Measurements from ENCODE around the gene FSIP1. TPM values are rescaled to one million over a fixed set of nuclear protein-coding genes. Genes with fewer than 3 reads are reported as not detected.

Gene FSIP1
- total RNA-seq, 1 donor from 2014 or later, result 2.5 TPM

DNA sequence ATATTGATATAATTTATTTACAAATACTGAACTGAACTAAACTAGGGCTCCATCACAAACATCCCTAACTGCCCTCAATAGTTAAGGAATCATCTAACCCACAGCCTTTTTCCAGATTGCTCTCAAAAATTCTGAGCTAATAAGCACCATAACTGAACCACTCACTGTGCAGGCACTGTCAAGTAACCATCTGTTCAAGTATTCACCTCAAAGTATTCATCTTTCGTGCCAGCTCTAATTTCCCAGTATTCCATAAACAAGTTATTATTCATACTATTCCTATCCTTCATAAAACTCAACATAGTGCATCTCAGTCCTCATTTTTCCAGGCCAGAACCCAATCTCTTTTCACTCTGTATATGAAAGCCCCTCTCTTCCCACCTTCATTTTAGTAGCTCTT is 160.7 kb downstream of the FSIP1 start:
- Histone ChIP-seq H3K9ac (no peak overlapping the region), H3K79me2 (ENCODE audit: low read depth) (no peaks in the 10 kb centered on the region), H3K27me3 (no peaks in the 10 kb centered on the region), H3K9me3 (ENCODE audit: low read depth) (no peaks in the 10 kb centered on the region), H3K27ac (no peak overlapping the region), H3K36me3 (no peaks in the 10 kb centered on the region), H3K4me2 (no peak overlapping the region), H3K4me3 (no peak overlapping the region), H2AFZ (replicated peaks) (no peak overlapping the region), H4K20me1 (ENCODE audit: low read depth) (no peaks in the 10 kb centered on the region), H3F3A (ENCODE audit: low read depth) (no peaks in the 10 kb centered on the region), H3K4me1 (no peaks in the 10 kb centered on the region)
- H3K4me3 Mint-ChIP-seq, result no peak overlapping the region
- TF ChIP-seq EZH2phosphoT487 (IDR thresholded peaks at IDR 0.05) (no peak), EZH2 (IDR thresholded peaks at IDR 0.05) (no peak)
- TF ChIP-seq, protein P1, sequence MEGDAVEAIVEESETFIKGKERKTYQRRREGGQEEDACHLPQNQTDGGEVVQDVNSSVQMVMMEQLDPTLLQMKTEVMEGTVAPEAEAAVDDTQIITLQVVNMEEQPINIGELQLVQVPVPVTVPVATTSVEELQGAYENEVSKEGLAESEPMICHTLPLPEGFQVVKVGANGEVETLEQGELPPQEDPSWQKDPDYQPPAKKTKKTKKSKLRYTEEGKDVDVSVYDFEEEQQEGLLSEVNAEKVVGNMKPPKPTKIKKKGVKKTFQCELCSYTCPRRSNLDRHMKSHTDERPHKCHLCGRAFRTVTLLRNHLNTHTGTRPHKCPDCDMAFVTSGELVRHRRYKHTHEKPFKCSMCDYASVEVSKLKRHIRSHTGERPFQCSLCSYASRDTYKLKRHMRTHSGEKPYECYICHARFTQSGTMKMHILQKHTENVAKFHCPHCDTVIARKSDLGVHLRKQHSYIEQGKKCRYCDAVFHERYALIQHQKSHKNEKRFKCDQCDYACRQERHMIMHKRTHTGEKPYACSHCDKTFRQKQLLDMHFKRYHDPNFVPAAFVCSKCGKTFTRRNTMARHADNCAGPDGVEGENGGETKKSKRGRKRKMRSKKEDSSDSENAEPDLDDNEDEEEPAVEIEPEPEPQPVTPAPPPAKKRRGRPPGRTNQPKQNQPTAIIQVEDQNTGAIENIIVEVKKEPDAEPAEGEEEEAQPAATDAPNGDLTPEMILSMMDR (IDR thresholded peaks at IDR 0.05), result no peak
- H3K27ac Mint-ChIP-seq, result no peak overlapping the region
- H3K27me3 Mint-ChIP-seq (ENCODE audit: insufficient read depth, low read depth), result peaks cover 2% of the 10 kb centered on the region
- DNase-seq (ENCODE audit: low spot score), result no peak
- H3K9me3 Mint-ChIP-seq, result peaks cover 7% of the 10 kb centered on the region
- H3K4me1 Mint-ChIP-seq, result peaks cover 3% of the 10 kb centered on the region
- peaks cover 17% of the 10 kb centered on the region for H3K36me3 Mint-ChIP-seq

DNA sequence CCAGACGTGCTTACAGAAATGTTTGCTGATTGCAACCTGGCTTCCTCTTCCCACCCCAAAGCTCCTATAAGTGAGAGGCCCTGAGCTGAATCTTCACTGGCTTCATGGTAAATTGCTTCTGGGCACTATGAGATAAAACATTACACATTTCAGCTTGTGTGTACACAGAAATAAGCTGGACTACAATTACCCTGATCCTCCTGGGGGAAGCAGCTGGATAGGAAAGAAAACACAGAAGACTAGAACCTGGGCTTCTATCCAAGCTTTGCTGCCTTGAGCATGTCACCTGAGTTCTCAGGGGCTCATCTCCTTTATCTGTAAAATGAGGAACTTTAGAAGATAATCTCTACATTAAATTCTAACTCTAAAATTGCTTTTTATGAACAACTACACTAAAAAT is 161.4 kb downstream of the FSIP1 start:
- no peaks in the 10 kb centered on the region for H3K79me2 ChIP-seq (ENCODE audit: low read depth)
- Mint-ChIP-seq H3K4me1 (peaks cover 3% of the 10 kb centered on the region), H3K9me3 (peaks cover 7% of the 10 kb centered on the region), H3K27me3 (ENCODE audit: insufficient read depth, low read depth) (peaks cover 2% of the 10 kb centered on the region), H3K4me3 (no peak overlapping the region), H3K36me3 (peaks cover 11% of the 10 kb centered on the region), H3K27ac (no peak overlapping the region)
- no peak overlapping the region for H3K4me3 ChIP-seq
- no peaks in the 10 kb centered on the region for H3K27me3 ChIP-seq
- H3F3A ChIP-seq (ENCODE audit: low read depth), result no peaks in the 10 kb centered on the region
- H2AFZ ChIP-seq (replicated peaks), result no peak overlapping the region
- H3K27ac ChIP-seq, result no peak overlapping the region
- H3K9me3 ChIP-seq (ENCODE audit: low read depth), result no peaks in the 10 kb centered on the region
- H4K20me1 ChIP-seq (ENCODE audit: low read depth), result no peaks in the 10 kb centered on the region
- H3K4me2 ChIP-seq, result no peak overlapping the region
- no peak for TF ChIP-seq EZH2 (IDR thresholded peaks at IDR 0.05)
- TF ChIP-seq EZH2phosphoT487 (IDR thresholded peaks at IDR 0.05), result no peak
- TF ChIP-seq, protein P1 (IDR thresholded peaks at IDR 0.05), result no peak
- H3K4me1 ChIP-seq, result no peaks in the 10 kb centered on the region
- no peak overlapping the region for H3K9ac ChIP-seq
- no peaks in the 10 kb centered on the region for H3K36me3 ChIP-seq
- DNase-seq (ENCODE audit: low spot score), result no peak

DNA sequence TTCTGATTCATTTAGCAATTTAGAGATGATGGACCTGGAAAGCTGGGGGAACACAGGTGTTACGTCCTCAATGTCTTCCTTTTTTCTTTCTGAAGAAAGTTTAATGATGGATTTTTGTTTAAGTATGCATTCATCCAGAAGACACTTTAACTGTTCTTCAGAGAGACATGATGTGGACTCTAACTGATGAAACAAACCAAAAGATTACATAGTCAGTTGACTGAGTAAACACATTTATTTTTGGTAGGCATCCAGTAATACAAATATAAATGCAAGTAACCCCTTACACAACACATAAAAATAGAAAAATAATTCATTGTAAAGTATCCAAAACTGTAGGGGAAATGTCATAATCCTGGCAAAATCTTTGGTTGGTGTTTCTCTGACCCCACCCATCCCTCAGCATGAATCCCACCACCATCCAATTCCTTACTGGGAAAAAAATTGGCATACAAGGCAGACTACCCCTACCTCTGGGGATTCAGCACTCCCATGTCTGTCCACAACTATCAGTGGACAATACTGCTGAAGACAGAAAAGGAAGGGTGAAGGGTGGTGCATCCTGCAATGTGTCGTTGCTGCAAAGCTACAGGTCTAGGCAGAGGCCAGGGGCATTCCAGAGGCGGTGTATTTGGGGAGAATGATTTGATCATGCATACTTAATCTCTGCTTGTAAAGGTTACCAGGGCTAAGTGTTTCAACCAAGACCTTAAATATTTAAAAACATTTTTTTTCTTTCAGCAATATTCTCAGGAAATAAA is 164.4 kb downstream of the FSIP1 start:
- no peak for DNase-seq (ENCODE audit: low spot score)
- no peaks in the 10 kb centered on the region for H3K36me3 ChIP-seq
- no peaks in the 10 kb centered on the region for H3F3A ChIP-seq (ENCODE audit: low read depth)
- H3K27ac ChIP-seq, result no peak overlapping the region
- Mint-ChIP-seq H3K4me1 (no peaks in the 10 kb centered on the region), H3K27ac (no peak overlapping the region), H3K4me3 (no peak overlapping the region), H3K27me3 (ENCODE audit: insufficient read depth, low read depth) (no peaks in the 10 kb centered on the region), H3K9me3 (peaks cover 11% of the 10 kb centered on the region), H3K36me3 (peaks cover 9% of the 10 kb centered on the region)
- H3K9ac ChIP-seq, result no peak overlapping the region
- TF ChIP-seq, protein P1 (IDR thresholded peaks at IDR 0.05), result no peak
- TF ChIP-seq EZH2 (IDR thresholded peaks at IDR 0.05), result no peak
- no peak for TF ChIP-seq EZH2phosphoT487 (IDR thresholded peaks at IDR 0.05)
- H3K4me2 ChIP-seq, result no peak overlapping the region
- H4K20me1 ChIP-seq (ENCODE audit: low read depth), result no peaks in the 10 kb centered on the region
- no peaks in the 10 kb centered on the region for H3K4me1 ChIP-seq
- no peaks in the 10 kb centered on the region for H3K9me3 ChIP-seq (ENCODE audit: low read depth)
- H3K4me3 ChIP-seq, result no peak overlapping the region
- H2AFZ ChIP-seq (replicated peaks), result no peak overlapping the region
- no peaks in the 10 kb centered on the region for H3K27me3 ChIP-seq
- no peaks in the 10 kb centered on the region for H3K79me2 ChIP-seq (ENCODE audit: low read depth)

Data from neural progenitor cell (in vitro differentiated cells).